RWPE1 (cell line): ENCODE measurements around the gene SPATA46.

Source experiments
- CTCF ChIA-PET: fragments of 350-600 bp; sonication (Branson Sonifier 250); formaldehyde crosslinking; extraction: SDS; loops from one replicate; lab custom pipeline; 2021; lab: Yijun Ruan, JAX
- POLR2A ChIA-PET: fragments of 400-600 bp; formaldehyde crosslinking; extraction: SDS; loops from one replicate; lab custom pipeline; 2020; ENCODE audit warnings: antibody characterized with exemption; ENCODE audit not compliant: low non-redundant PET; lab: Yijun Ruan, JAX
- DNase-seq: peaks from one replicate; pipeline ENCODE4 v3.0.0; 2012; ENCODE audit warnings: low spot score
- H3K27ac ChIP-seq: fragments of 450-650 bp; 2 replicates; pipeline ENCODE4 v1.5.1; 2017
- TF ChIP-seq, protein P1 (sequence below): fragments of 450-650 bp; conservative IDR thresholded peaks from 2 replicates; pipeline ENCODE4 v1.5.1; 2017; ENCODE audit warnings: low read depth, mild to moderate bottlenecking

SPATA46 gene

DNA sequence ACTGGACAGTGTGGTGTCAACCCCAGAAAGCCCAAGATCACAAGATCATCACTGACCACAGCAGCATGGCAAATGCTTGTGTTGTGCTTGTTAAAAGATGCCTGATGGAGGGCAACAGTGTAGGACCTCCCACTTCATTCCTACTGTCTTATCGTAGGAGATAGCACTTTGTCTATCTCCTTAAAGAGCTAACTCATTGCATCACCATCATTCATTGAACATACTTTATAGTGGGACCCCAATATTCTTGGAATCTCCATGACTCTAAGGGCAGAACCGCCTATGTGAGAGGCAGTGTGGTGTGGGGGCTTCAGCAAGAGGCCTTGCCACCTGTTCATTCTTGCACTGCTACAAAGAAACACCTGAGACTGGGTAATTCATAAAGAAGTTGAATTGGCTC lies 40.3 kb upstream of the SPATA46 start:
- no peak overlapping the region for H3K27ac ChIP-seq
- POLR2A ChIA-PET = no interaction called here
- TF ChIP-seq, protein P1, sequence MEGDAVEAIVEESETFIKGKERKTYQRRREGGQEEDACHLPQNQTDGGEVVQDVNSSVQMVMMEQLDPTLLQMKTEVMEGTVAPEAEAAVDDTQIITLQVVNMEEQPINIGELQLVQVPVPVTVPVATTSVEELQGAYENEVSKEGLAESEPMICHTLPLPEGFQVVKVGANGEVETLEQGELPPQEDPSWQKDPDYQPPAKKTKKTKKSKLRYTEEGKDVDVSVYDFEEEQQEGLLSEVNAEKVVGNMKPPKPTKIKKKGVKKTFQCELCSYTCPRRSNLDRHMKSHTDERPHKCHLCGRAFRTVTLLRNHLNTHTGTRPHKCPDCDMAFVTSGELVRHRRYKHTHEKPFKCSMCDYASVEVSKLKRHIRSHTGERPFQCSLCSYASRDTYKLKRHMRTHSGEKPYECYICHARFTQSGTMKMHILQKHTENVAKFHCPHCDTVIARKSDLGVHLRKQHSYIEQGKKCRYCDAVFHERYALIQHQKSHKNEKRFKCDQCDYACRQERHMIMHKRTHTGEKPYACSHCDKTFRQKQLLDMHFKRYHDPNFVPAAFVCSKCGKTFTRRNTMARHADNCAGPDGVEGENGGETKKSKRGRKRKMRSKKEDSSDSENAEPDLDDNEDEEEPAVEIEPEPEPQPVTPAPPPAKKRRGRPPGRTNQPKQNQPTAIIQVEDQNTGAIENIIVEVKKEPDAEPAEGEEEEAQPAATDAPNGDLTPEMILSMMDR = no peak
- CTCF ChIA-PET = no interaction called here
- no peak for DNase-seq

DNA sequence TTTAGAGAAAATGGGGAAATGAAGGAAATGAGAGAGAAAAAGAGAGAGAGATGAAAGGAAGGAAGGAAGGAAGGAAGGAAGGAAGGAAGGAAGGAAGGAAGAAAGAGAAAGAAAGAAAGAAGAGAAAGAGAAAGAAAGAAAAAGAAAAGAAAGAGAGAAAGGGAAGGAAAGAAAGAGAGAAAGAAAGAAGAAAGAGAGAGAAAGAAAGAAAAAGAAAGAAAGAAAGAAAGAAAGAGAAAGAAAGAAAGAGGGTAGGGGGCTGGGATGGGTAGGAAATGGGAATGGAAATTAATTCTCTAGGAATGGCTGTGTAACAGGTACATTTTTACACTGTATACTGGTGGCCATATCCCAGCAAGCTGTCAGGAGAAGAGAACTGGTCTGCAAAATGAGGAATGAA lies 39.6 kb upstream of the SPATA46 start:
- POLR2A ChIA-PET = no interaction called here
- H3K27ac ChIP-seq = no peak overlapping the region
- CTCF ChIA-PET = interaction anchor here (0.7 kb wide), 1 partner anchor 364 kb away, joined by 3 read pairs; no protein-coding TSS in a partner anchor
- no peak for DNase-seq
- TF ChIP-seq, protein P1 = no peak

DNA sequence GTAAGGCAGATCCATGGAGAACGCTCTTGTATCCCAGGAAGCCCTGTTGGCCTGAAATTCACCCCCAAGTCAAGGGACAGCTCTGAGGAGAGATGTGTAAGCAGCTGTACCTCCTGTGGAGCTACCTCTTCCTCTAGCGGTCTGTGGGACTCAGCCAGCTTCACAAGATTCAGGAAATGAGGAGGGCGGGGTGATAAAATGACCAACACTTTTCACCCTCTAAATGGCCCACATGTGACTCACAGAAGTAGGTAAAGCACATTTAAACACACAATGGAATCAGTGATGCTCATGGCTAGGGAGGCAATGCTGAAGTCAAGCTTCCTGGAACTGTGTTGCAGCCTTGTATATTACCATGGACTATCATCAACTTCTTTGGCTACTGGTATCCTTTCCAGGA lies 35.3 kb upstream of the SPATA46 start, which contains the start of gene SH2D1B:
TSS of gene SH2D1B (minus strand) at position 135 of the 400 bp plus-strand sequence. CDS start at position 15, 120 bp downstream.
- CTCF ChIA-PET = no interaction called here

DNA sequence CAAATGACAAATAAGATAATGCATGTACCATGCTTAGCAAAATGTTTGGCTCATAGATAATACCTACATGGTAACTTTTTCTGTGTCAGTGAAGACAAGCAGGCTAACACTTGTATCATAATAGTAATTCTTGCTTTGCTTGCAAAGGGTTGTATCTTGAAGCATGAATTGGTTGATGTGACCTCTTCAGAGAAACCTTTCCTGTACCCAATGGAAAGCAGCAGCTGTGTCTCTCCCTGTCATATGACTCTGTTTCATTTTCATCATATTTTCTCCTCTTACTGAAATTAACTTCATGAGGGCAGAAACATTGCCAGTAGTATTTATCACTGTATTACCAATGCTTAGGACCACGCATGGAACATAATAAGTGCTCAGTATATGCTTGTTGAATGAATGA lies 30.9 kb upstream of the SPATA46 start:
- no peak overlapping the region for H3K27ac ChIP-seq
- ChIA-PET POLR2A (no interaction called here), CTCF (no interaction called here)
- DNase-seq = no peak
- TF ChIP-seq, protein P1 = no peak

More for the DNA sequence above, 35.3 kb upstream of the SPATA46 start, which contains the start of gene SH2D1B:
- no peak for DNase-seq
- TF ChIP-seq, protein P1 = no peak
- H3K27ac ChIP-seq = no peak within 1 kb of the TSS
- POLR2A ChIA-PET = no interaction called here

DNA sequence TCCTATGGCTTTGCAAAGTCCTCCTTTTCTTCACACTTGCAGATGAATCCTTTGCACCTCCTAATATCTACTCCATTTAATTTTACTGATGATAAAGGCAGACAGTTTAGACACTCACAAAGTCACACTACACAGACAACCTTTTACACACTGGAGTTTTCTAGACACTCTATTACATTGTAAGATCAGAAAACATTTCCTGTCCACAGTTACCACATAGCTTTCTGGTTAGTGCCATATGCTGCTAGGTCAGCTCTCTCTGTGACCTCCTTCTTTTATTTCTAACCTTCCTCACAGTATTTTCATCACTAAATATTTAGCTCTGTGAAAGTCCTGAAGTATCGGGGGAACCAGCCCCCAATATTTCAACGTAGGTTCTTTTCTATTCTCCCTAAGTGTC lies 30.2 kb upstream of the SPATA46 start:
- ChIA-PET POLR2A (no interaction called here), CTCF (no interaction called here)
- TF ChIP-seq, protein P1 = no peak
- H3K27ac ChIP-seq = no peak overlapping the region
- no peak for DNase-seq

DNA sequence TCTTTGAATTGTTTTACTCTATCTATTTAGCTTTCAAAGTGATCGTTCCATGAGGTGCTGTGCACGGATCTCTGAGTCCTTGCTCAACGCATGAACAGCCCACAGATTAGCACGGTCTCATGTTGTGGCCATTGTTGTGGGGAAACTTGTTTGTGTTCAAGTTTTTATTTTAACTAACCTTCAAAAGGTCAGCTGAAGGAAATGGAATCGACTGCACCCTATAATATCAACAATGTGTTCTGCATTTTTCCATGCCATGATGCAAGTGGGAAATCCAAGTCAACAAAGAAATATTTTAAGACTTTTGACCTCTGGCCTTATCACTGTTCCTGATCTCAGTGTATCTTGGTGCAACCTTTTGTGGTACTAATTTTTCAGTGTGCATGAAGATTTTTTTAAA lies 29.1 kb upstream of the SPATA46 start:
- H3K27ac ChIP-seq = no peak overlapping the region
- POLR2A ChIA-PET = no interaction called here
- TF ChIP-seq, protein P1 = no peak
- DNase-seq = no peak
- CTCF ChIA-PET = interaction anchor here (0.5 to 0.6 kb wide), 2 partner anchors 153 to 497 kb away, joined by 3 to 5 read pairs; no protein-coding TSS in a partner anchor
